H54 (cell line): ENCODE results near the gene RSPH1.
A peak's percentile ranks its signal among the peaks of the same experiment; 100 is the strongest.

ENCODE experiments used
- DNase-seq: peaks from one replicate; pipeline ENCODE4 v3.0.0; 2011; ENCODE audit warnings: low spot score, mixed read lengths; ENCODE audit not compliant: insufficient read length
- FAIRE-seq: peaks from 3 replicates; lab custom pipeline; 2011; peaks lifted over from hg19 to GRCh38; lab: Jason Lieb, UNC
- POLR2A ChIP-seq: IDR thresholded peaks from 2 replicates; pipeline ENCODE4 v1.6.1; 2011; ENCODE audit warnings: low read depth, mild to moderate bottlenecking, low read length

RSPH1 gene

GRCh38 chr21:42496120-42496838 lies at the start of gene RSPH1:
Gene RSPH1, minus strand, starts transcription at chr21:42496224. Its CDS starts 38 bp downstream, at chr21:42496186.
- TF ChIP-seq POLR2A, result peak; percentile 61
- DNase-seq (peak; percentile 99), FAIRE-seq (peak; percentile 89)

- no peak for FAIRE-seq
- DNase-seq, result no peak
- TF ChIP-seq POLR2A, result no peak
Observed at GRCh38 chr21:42545745-42546144, 49.7 kb upstream of the RSPH1 start.

GRCh38 chr21:42545317-42545716 lies 49.3 kb upstream of the RSPH1 start:
- FAIRE-seq, result no peak

GRCh38 chr21:42544544-42544943 lies 48.5 kb upstream of the RSPH1 start:
- no peak for FAIRE-seq
- TF ChIP-seq POLR2A, result no peak
- no peak for DNase-seq

More at GRCh38 chr21:42545317-42545716, 49.3 kb upstream of the RSPH1 start:
- DNase-seq, result no peak
- TF ChIP-seq POLR2A, result no peak

DNA sequence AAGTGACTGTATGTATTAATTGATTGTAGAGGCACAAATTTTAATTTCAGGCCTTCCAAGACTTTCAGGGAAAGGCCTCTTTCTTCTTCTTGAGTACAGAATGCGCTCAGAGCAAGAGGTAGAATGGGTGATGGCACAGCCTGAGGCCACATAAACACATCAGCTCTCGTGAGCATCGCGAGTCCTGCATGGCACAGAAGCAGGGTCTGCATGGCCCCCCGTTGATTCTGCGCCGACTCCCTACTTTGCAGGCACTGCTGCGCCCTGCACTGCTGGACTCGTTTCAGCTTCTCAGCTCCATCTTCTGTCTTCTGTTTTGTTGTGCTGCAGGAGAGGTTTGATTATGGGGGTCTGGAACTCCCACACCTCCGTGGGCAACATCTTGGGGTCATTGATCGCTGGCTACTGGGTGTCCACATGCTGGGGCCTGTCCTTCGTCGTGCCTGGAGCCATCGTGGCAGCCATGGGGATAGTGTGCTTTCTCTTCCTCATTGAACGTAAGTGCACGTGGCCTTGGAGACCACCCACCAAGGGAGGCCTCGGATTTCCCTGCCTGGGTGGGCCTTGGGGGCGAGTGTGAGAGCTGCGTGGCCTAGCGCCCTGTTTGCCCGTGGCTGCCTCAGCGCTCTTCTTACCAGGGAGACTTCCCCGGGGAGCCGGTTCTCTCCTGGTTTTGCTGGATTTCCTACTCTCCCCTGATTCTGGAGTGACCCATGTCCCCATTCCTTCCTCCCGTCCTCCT lies 47.3 kb upstream of the RSPH1 start:
- FAIRE-seq, result no peak
- DNase-seq, result no peak
- TF ChIP-seq POLR2A, result no peak

- no peak for DNase-seq
- no peak for FAIRE-seq
- TF ChIP-seq POLR2A, result no peak
Observed at GRCh38 chr21:42542596-42542995, 46.6 kb upstream of the RSPH1 start.

DNA sequence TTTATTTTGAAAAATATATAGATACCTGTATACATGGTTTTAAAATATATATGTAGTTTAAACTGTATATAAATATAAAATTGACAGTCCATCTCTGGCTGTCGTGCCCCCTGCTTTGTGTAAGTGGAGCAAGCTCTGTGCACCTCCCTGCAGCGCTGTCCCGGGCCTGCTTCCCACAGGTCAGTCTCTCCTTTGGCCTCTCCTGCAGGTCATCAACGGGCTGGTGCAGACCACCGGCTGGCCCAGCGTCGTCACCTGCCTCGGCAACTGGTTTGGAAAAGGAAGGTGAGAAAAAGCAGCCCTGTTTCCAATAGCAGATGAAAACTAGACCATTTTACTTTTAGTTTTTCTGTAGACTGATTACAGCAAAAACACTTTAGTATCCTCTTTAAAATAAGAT lies 46.2 kb upstream of the RSPH1 start:
- FAIRE-seq (no peak), DNase-seq (no peak)
- no peak for TF ChIP-seq POLR2A

- no peak for TF ChIP-seq POLR2A
- FAIRE-seq (no peak), DNase-seq (no peak)
Observed at GRCh38 chr21:42541618-42542017, 45.6 kb upstream of the RSPH1 start.

DNA sequence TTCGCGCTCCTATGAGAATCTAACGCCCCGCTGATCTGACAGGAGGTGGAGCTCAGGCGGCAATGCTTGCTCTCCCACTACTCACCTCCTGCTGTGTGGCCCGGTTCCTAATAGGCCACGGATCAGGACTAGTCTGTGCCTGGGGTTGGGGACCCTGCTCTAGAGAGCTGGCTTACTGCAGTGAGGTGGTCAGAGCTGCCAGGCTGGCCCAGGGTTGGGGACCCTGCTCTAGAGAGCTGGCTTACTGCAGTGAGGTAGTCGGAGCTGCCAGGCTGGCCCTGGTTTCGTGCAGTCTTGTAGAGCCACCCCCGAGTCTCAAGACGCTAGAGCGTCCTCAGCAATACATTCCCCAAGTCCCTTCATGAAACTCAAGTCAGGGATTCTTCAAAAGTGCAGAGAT lies 45.1 kb upstream of the RSPH1 start:
- DNase-seq, result no peak
- no peak for FAIRE-seq
- no peak for TF ChIP-seq POLR2A

DNA sequence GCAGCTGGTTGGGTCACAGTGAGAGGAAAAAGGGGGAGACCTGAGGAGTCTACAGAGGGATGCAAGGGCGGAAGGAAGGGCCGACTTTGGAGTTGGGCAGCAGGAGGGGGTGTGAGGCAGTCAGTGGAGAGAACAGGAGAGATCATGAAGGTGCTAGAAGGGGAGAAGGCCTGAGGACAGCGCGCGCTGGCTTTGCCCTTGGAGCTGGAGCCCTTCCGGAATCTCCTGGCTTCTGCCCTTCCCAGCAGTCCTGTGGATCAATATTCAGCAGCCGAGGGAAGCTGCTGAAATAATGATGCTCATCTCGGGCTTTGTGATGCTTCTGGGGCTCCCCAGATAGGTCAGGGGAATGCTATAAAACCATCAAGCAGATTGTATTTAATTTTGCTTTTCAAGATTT lies 44.4 kb upstream of the RSPH1 start:
- DNase-seq (no peak), FAIRE-seq (no peak)
- no peak for TF ChIP-seq POLR2A

DNA sequence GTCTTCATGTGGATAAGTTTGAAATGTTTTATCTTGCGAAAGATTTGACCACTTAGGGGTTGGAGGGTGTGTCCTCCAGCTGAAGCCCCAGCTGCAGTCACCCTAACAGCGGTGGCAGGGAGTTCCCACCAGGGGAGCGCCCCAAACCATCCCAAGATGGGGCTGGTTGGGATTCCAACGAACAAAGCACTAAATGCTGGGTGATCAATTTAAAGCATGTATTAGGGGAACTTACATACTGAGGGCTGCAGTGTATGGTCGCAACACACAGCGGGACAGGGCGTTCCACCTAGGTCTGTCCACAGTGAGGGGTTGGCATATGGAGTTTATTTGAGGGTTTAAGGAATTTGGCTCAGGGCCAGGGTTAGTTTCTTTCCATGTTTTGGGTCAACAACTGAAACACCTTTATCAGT lies 43.9 kb upstream of the RSPH1 start:
- no peak for FAIRE-seq

DNA sequence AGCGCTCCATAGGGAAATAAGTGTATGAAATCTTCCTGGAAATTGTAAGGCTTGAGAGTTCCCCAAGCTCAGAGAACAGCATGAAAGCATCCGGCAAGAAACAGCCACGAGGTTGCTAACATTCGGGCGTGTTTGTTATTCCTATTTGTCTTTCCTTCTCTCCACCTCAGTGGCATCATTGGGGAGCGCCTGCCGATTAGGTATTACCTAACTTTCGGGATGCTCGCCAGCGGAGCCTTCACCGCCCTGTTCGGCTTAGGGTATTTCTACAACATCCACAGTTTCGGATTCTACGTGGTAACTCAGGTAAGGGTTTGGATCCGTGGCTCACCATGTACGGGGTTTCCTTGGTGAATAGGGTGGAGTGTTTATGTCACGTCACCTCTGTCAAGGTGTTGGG lies 43.3 kb upstream of the RSPH1 start:
- no peak for DNase-seq
- no peak for TF ChIP-seq POLR2A
- FAIRE-seq, result no peak

More for the DNA sequence above, 43.9 kb upstream of the RSPH1 start:
- TF ChIP-seq POLR2A, result no peak
- DNase-seq, result no peak

DNA sequence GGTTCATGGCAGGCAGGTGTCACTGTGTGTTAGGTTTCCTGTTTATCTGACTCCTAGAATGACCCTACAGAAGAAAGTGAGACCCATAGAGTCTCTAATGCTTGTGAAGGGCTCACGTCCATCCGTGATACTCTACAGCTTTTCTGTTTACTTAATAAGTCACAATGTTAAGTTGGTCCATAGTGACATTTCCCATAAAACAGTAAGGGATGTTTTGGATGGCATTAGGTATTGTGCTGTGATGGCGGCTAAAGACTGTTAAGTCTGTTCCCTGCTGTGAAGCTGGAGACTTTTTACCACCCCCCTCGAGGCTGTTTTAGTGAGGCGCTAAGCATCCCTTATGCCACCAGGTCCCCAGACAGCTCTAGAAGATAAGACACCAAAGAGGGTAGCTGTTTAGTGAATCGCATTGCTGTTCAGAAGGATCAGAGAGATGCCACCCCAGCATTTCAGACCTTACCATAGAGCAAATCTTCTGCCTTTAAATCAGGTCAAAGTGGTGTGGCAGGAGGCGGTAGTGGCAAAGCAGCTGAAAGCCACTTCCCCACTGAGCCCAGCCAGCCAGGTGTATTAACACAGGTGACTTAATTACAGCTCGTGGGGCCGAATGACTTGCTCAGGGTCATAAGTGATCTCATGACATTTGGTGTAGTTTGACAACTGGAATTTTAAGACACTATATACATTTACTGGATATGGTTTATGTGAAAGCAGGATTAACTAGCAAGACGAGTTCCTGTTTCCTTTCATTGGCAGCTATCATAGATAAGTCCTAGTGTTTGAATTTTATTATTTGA lies 42.7 kb upstream of the RSPH1 start:
- TF ChIP-seq POLR2A, result no peak
- DNase-seq (no peak), FAIRE-seq (no peak)
